Smooth muscle cell (in vitro differentiated cells): ENCODE measurements around the gene MRPS5. TPM values are rescaled to one million over a fixed set of nuclear protein-coding genes. Genes with fewer than 3 reads are reported as not detected.
"Not testable (repeated sequence)": the region's sequence is repeated elsewhere in the genome, so short reads cannot be mapped to it uniquely, and the experiment has no call there.

Experiments
- DNase-seq: peaks from one replicate; lab custom pipeline; 2025; ENCODE audit not compliant: unreplicated experiment; lab: John Stamatoyannopoulos, UW
- H2AFZ ChIP-seq: fragments of 200-600 bp; sonication (generic); 2 replicates; pipeline ENCODE4 v1.6.0; 2016; ENCODE audit warnings: antibody characterized with exemption, low read depth, mild to moderate bottlenecking
- H3F3A ChIP-seq: fragments of 200-600 bp; sonication (generic); 2 replicates; pipeline ENCODE4 v1.6.0; 2017; ENCODE audit warnings: antibody characterized with exemption, low read depth
- H3K27ac ChIP-seq: fragments of 200-600 bp; sonication (generic); 2 replicates; pipeline ENCODE4 v1.5.1; 2016; ENCODE audit warnings: low read depth, mild to moderate bottlenecking
- H3K27me3 ChIP-seq: fragments of 200-600 bp; sonication (generic); 2 replicates; pipeline ENCODE4 v1.6.1; 2016; ENCODE audit warnings: low read depth, mild to moderate bottlenecking
- H3K36me3 ChIP-seq: fragments of 200-600 bp; sonication (generic); 2 replicates; pipeline ENCODE4 v1.5.1; 2016; ENCODE audit warnings: low read depth
- H3K4me1 ChIP-seq: fragments of 200-600 bp; sonication (generic); 2 replicates; pipeline ENCODE4 v1.5.1; 2016; ENCODE audit warnings: low read depth
- H3K4me2 ChIP-seq: fragments of 200-600 bp; sonication (generic); 2 replicates; pipeline ENCODE4 v1.6.0; 2016; ENCODE audit warnings: mild to moderate bottlenecking
- H3K4me3 ChIP-seq: fragments of 200-600 bp; sonication (generic); 2 replicates; pipeline ENCODE4 v1.5.1; 2016; ENCODE audit warnings: mild to moderate bottlenecking
- H3K79me2 ChIP-seq: fragments of 200-600 bp; sonication (generic); 2 replicates; pipeline ENCODE4 v1.6.0; 2016; ENCODE audit warnings: low read depth, mild to moderate bottlenecking
- H3K9ac ChIP-seq: fragments of 200-600 bp; sonication (generic); 2 replicates; pipeline ENCODE4 v1.6.0; 2016; ENCODE audit warnings: low read depth
- H3K9me3 ChIP-seq: fragments of 200-600 bp; sonication (generic); replicated peaks from 2 replicates; pipeline ENCODE4 v1.5.1; 2016; ENCODE audit warnings: low read depth
- H4K20me1 ChIP-seq: fragments of 200-600 bp; sonication (generic); 2 replicates; pipeline ENCODE4 v1.6.0; 2016; ENCODE audit warnings: low read depth
- WGBS: methylation state at CpG from one replicate; pipeline ENCODE4 v1.1.7; 2016; ENCODE audit warnings: low lambda C conversion rate; 5-methylcytosine and 5-hydroxymethylcytosine counted together
- polyA plus RNA-seq: library from polyadenylated mRNA; unstranded; fragments of >200 nt; fragmentation: Nextera tagmentation; extraction: Ambion mirVana; gene quantifications from 2 replicates; pipeline ENCODE4 v1.2.1, GENCODE V29; 2016
- total RNA-seq: library from RNA; depleted of rRNA; stranded (reverse); fragments of >200 nt; gene quantifications from 2 replicates; pipeline ENCODE4 v1.2.3, GENCODE V29; 2014
- TF ChIP-seq, protein P1 (sequence below): fragments of 200-600 bp; sonication (generic); IDR thresholded peaks from 2 replicates; pipeline ENCODE4 v1.5.1; 2017; ENCODE audit warnings: borderline replicate concordance, mild to moderate bottlenecking, antibody characterized with exemption; ENCODE audit not compliant: insufficient read depth, poor library complexity, severe bottlenecking

The MRPS5 gene
- total and polyA plus RNA-seq, 2 experiments from 2014 or later: 41.1 to 46.2 TPM

DNA sequence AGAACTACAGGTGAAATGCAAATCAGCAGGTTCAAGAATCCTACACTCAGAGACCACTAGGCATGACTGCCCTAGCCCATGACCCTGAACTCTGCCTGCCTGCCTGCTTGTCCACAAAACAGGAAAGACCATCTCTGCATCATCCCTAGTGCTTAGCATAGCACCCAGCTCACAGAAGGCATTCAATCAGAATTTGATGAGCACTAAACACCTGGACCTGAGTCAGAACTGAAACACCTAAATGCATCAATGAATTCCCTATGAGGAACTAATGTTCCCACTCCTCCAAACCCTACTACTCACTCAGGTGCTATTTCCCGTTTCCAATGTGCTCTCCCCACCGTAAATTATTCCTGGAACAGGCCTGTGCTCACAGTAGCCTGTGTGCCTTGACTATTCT lies 21.7 kb downstream of the MRPS5 start:
- Histone ChIP-seq H3K9me3 (no peaks in the 10 kb centered on the region), H3K27ac (no peak overlapping the region), H3K4me1 (no peaks in the 10 kb centered on the region), H4K20me1 (peaks cover 12% of the 10 kb centered on the region), H3F3A (no peaks in the 10 kb centered on the region), H3K36me3 (peaks cover 44% of the 10 kb centered on the region), H3K4me2 (no peak overlapping the region), H2AFZ (no peak overlapping the region), H3K4me3 (no peak overlapping the region), H3K27me3 (no peaks in the 10 kb centered on the region), H3K79me2 (peaks cover 24% of the 10 kb centered on the region), H3K9ac (no peak overlapping the region)
- no peak for DNase-seq
- WGBS: 97% methylated on average over 2 of the region's 2 CpGs
- TF ChIP-seq, protein P1, sequence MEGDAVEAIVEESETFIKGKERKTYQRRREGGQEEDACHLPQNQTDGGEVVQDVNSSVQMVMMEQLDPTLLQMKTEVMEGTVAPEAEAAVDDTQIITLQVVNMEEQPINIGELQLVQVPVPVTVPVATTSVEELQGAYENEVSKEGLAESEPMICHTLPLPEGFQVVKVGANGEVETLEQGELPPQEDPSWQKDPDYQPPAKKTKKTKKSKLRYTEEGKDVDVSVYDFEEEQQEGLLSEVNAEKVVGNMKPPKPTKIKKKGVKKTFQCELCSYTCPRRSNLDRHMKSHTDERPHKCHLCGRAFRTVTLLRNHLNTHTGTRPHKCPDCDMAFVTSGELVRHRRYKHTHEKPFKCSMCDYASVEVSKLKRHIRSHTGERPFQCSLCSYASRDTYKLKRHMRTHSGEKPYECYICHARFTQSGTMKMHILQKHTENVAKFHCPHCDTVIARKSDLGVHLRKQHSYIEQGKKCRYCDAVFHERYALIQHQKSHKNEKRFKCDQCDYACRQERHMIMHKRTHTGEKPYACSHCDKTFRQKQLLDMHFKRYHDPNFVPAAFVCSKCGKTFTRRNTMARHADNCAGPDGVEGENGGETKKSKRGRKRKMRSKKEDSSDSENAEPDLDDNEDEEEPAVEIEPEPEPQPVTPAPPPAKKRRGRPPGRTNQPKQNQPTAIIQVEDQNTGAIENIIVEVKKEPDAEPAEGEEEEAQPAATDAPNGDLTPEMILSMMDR: no peak

DNA sequence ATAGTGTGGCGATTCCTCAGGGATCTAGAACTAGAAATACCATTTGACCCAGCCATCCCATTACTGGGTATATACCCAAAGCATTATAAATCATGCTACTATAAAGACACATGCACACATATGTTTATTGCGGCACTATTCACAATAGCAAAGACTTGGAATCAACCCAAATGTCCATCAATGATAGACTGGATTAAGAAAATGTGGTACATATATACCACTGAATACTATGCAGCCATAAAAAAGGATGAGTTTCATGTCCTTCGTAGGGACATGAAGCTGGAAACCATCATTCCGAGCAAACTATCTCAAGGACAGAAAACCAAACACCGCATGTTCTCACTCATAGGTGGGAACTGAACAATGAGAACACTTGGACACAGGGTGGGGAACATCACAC lies 23.3 kb downstream of the MRPS5 start:
- not testable (repeated sequence) for H3K4me1 ChIP-seq, DNase-seq, H3K27me3 ChIP-seq, H2AFZ ChIP-seq, H3K4me3 ChIP-seq, H3K9me3 ChIP-seq, H3K27ac ChIP-seq, H3F3A ChIP-seq, H3K4me2 ChIP-seq, H3K9ac ChIP-seq
- Histone ChIP-seq H4K20me1 (peaks cover 20% of the 10 kb centered on the region), H3K36me3 (peaks cover 38% of the 10 kb centered on the region), H3K79me2 (peaks cover 26% of the 10 kb centered on the region)
- 96% methylated on average over 5 of the region's 5 CpGs for WGBS

DNA sequence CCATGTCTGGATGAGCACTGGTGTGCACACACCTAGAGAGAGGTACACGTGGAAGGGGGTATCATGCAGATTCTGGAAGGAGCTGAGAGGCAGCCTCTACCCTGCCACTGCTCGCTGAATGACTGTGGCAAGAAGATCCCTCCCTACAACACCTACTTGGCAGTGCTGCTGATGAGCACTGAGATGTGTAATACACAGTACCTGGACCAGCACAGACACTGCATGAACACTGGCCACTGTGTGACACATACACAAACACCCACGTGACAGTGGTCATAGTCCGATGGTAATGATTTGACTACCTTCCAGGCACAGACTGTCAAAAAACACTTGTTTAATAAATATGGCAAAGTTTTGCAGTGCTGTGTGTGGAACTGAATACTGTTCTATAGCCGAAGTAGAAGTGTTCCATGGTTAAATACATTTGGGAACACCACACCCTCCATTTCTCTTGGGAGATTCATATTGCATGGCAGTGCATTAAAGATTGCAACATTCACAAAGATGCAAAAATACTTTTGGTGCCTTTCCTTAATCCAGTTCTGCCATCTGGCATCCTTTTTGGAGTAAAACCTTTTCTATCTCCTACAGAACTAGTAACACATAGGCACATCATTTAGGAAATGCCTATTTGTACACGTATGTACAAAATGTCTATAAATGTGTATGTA lies 29.6 kb downstream of the MRPS5 start:
- 97% methylated on average over 6 of the region's 6 CpGs for WGBS
- DNase-seq: no peak
- Histone ChIP-seq H3K4me3 (no peak overlapping the region), H3K9me3 (no peaks in the 10 kb centered on the region), H2AFZ (no peak overlapping the region), H4K20me1 (peaks cover 36% of the 10 kb centered on the region), H3K36me3 (peaks cover 6% of the 10 kb centered on the region), H3K4me2 (no peak overlapping the region), H3K27ac (no peak overlapping the region), H3K79me2 (peaks cover 18% of the 10 kb centered on the region), H3F3A (no peaks in the 10 kb centered on the region), H3K27me3 (no peaks in the 10 kb centered on the region), H3K4me1 (no peaks in the 10 kb centered on the region), H3K9ac (no peak overlapping the region)
- TF ChIP-seq, protein P1: no peak

DNA sequence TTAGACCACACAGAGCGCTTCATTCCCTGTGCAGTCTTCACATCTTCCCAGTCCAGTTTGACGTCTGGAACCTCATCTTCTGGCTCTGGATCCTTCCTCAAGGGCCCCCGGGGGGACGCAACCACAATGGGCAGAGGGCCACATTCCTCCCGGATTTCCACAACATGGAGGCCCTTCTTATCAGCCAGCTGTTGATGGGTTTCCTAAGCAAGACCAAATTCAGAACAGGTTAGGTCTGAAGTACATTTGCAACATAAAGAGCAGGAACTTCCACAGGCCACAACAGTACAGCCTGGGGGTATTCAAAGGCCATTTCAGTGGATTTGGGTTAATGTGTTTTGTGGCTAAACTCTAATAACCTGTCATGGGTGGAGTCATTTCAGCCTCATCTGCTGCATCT lies 34.2 kb downstream of the MRPS5 start:
- H3K27ac ChIP-seq: no peak overlapping the region
- no peak overlapping the region for H3K4me3 ChIP-seq
- no peaks in the 10 kb centered on the region for H3K9me3 ChIP-seq
- no peaks in the 10 kb centered on the region for H3K27me3 ChIP-seq
- H3K4me2 ChIP-seq: no peak overlapping the region
- no peaks in the 10 kb centered on the region for H3K4me1 ChIP-seq
- H4K20me1 ChIP-seq: peaks cover 11% of the 10 kb centered on the region
- H3K79me2 ChIP-seq: no peaks in the 10 kb centered on the region
- no peak overlapping the region for H3K9ac ChIP-seq
- H3K36me3 ChIP-seq: peaks cover 17% of the 10 kb centered on the region
- TF ChIP-seq, protein P1: no peak
- no peak for DNase-seq
- WGBS: 87% methylated on average over 5 of the region's 5 CpGs
- H3F3A ChIP-seq: no peaks in the 10 kb centered on the region
- no peak overlapping the region for H2AFZ ChIP-seq
